ENCODE measurements around the gene FNDC10.
"Not testable (repeated sequence)": the region's sequence is repeated elsewhere in the genome, so short reads cannot be mapped to it uniquely, and the experiment has no call there.

DNA sequence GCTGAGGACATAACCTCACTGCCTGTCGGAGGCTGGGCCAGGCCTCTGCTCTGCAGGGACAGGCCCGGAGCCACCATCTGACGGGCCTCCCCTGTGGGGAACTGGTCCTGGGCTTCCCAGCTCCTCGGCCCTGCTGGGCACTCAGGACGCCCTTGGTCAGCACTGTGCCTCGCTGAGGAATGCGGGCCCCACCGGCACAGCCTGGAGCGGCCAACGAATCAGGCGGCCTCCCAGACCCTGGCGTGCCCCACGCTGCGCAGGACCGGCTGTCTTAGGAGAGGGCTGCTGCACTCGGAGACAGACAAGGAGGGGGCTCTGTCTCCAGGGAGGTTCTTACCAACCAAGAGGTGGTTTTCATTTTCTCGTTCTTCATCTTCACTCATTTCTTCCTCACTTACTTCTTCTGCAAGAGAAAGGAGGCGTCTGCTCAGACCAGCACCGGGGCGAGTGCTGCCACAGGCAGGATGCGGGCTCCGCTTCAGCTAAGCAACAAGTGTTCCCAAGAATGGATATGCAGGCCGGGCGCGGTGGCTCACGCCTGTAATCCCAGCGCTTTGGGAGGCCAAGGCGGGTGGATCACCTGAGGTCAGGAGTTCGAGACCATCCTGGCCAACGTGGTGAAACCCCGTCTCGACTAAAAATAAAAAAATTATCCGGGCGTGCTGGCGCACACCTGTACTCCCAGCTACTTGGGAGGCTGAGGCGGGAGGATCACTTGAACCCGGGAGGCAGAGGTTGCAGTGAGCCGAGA, 41.0 kb upstream of the FNDC10 start:
- not testable (repeated sequence) for TF ChIP-seq EZH2 (IDR thresholded peaks at IDR 0.05; ENCODE audit: insufficient read depth, low read length); CTCF (IDR thresholded peaks at IDR 0.05; ENCODE audit: insufficient read depth, low read depth, low read length)
